ENCODE results near the gene KCNK3. TPM values are rescaled to one million over a fixed set of nuclear protein-coding genes. Genes with fewer than 3 reads are reported as not detected.
A peak's percentile ranks its signal among the peaks of the same experiment; 100 is the strongest.

KCNK3 gene
- total and polyA plus RNA-seq, 9 donors = 0.76 to 78.2 (median 2.1) TPM

- Histone ChIP-seq H3K27me3 (no peaks in the 10 kb centered on the region), H3K36me3 (no peaks in the 10 kb centered on the region), H3K4me1 (ENCODE audit: insufficient read depth) (peaks cover 6% of the 10 kb centered on the region), H3K9me3 (no peaks in the 10 kb centered on the region), H3K4me3 (no peak overlapping the region), H3K27ac (no peak overlapping the region)
- TF ChIP-seq EP300 (IDR thresholded peaks at IDR 0.05) (no peak), POLR2A (IDR thresholded peaks at IDR 0.05) (no peak), CTCF (IDR thresholded peaks at IDR 0.05) (no peak)
- intact Hi-C loops (cut with DNase I) = no loop called here
- no peak for DNase-seq
- 94 to 97% (median 97%) methylated on average over 8 of the region's 8 CpGs for WGBS, 3 donors
Measured at GRCh38 chr2:26708457-26708856, 15.9 kb downstream of the KCNK3 start.

DNA sequence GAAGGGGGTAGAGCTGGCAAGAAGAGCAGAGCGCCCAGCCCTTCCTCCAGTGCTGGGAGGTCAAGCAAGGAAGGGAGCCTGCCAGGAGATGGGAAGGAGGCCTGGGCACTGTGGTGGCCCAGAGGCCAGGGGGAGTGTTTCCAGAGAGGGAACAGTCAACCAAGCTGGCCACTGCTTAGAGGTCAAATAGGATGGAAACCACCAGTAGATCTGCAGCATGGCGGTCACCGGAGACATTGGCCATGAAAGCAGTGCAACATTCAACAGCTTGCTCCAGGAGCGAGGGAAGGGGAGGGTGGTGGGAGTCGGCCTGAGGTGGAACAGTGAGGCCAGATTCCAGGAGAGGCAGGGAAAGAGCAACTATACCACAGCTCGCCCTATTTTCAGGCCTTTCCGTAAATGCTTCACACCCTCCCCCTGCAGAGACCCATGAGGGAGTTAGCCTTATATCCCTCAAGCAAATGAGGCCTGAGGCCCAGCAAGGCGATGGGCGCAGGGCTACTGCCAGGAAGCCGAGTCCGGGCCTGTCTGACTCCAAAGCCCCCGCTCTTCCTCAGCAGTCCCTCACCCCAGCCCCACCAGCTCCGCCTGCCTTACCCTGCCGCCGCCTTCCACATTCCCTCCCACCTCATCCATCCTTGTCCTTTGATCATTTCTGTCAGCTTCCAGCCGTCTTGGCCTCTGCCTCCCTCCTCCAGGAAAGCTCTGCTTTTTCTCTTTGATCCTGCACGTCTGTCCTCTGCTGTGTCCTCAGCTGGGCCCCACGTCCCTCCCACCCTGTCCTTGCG, 17.0 kb downstream of the KCNK3 start:
- TF ChIP-seq POLR2A (IDR thresholded peaks at IDR 0.05) = no peak
- TF ChIP-seq CTCF (IDR thresholded peaks at IDR 0.05) = no peak
- intact Hi-C loops (cut with DNase I) = no loop called here
- Histone ChIP-seq H3K27me3 (no peaks in the 10 kb centered on the region), H3K4me1 (ENCODE audit: insufficient read depth) (peaks cover 6% of the 10 kb centered on the region), H3K9me3 (no peaks in the 10 kb centered on the region), H3K27ac (no peak overlapping the region), H3K4me3 (no peak overlapping the region), H3K36me3 (no peaks in the 10 kb centered on the region)
- 86 to 88% (median 87%) methylated on average over 19 of the region's 19 CpGs for WGBS, 3 donors
- DNase-seq = peak in 1 of 5 donors; percentile 16

DNA sequence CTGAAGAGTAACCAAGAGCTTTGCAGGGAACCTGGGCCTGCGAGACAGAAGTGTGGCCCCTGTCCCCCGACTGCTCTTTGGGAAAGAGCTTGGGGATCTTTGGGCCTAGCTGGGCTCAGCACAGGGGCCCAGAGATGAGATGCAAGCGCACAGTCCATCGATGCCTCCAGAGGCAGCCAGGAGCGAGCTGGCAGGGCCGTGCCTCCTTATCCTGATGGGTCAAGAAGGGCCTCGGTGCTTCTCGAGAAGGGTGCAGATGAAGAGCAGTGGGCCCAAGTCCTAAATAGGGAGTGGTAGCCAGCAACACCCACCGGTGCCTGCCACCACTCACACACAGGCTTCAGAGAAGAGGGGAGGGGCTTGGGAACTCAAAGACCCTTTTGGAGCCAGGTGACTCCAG, 17.6 kb downstream of the KCNK3 start:
- Histone ChIP-seq H3K36me3 (no peaks in the 10 kb centered on the region), H3K4me3 (no peak overlapping the region), H3K9me3 (no peaks in the 10 kb centered on the region), H3K27ac (no peak overlapping the region), H3K27me3 (no peaks in the 10 kb centered on the region), H3K4me1 (ENCODE audit: insufficient read depth) (peaks cover 6% of the 10 kb centered on the region)
- 77 to 85% (median 80%) methylated on average over 9 of the region's 9 CpGs for WGBS, 3 donors
- DNase-seq = no peak
- intact Hi-C loops (cut with DNase I) = no loop called here
- TF ChIP-seq POLR2A (IDR thresholded peaks at IDR 0.05) (no peak), CTCF (IDR thresholded peaks at IDR 0.05) (no peak), EP300 (IDR thresholded peaks at IDR 0.05) (no peak)

DNA sequence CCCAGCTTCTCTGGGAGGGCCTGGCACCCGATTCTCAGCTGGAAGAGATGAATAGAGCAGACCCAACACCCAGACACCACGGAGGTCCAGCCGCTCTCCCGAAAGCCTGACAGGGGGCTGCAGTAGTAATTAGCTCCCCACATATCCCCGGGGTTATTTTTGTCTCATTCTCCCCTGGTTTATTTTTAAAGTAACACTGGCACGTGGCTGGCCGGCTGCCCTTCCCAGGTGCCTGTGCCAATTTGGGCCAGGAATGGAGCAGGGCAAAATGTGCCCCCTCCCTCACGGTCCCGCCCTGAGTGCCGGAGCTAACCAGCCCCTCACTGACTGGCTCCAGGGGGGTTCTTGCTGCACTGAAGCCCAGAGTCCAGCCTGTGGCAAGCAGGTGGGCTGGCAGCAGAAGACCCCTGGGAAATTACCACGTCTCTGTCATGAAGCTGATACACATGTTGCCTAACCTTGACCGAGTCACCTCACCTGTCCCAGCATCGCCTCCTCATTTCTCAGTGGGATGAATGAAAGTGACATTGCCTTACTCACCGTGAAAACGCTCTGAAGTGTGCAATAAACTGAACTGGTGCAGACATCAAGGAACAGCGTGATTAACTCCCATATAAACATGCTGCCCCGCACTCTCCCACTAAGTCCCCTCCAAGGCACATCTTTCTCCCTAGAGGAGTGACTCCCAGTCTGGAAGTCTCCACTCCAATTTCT, 18.4 kb downstream of the KCNK3 start:
- Histone ChIP-seq H3K9me3 (no peaks in the 10 kb centered on the region), H3K36me3 (no peaks in the 10 kb centered on the region), H3K27me3 (no peaks in the 10 kb centered on the region), H3K4me3 (no peak overlapping the region), H3K27ac (no peak overlapping the region), H3K4me1 (ENCODE audit: insufficient read depth) (peaks cover 6% of the 10 kb centered on the region)
- TF ChIP-seq POLR2A (IDR thresholded peaks at IDR 0.05) (no peak), EP300 (IDR thresholded peaks at IDR 0.05) (no peak), CTCF (IDR thresholded peaks at IDR 0.05) (no peak)
- 72 to 78% (median 78%) methylated on average over 17 of the region's 17 CpGs for WGBS, 3 donors
- no peak for DNase-seq
- intact Hi-C loops (cut with DNase I) = no loop called here

Data from ovary (tissue), 9 donors.